SH-SY5Y (cell line): ENCODE measurements around the gene TMED4.

Experiments used
- GATA2 ChIP-seq: IDR thresholded peaks from 2 replicates; pipeline ENCODE4 v1.6.1; 2011; ENCODE audit warnings: mild to moderate bottlenecking, low read depth, low read length
- GATA3 ChIP-seq: IDR thresholded peaks from 2 replicates; pipeline ENCODE4 v1.6.1; 2011; ENCODE audit warnings: low read depth, mild to moderate bottlenecking, low read length, moderate library complexity

DNA sequence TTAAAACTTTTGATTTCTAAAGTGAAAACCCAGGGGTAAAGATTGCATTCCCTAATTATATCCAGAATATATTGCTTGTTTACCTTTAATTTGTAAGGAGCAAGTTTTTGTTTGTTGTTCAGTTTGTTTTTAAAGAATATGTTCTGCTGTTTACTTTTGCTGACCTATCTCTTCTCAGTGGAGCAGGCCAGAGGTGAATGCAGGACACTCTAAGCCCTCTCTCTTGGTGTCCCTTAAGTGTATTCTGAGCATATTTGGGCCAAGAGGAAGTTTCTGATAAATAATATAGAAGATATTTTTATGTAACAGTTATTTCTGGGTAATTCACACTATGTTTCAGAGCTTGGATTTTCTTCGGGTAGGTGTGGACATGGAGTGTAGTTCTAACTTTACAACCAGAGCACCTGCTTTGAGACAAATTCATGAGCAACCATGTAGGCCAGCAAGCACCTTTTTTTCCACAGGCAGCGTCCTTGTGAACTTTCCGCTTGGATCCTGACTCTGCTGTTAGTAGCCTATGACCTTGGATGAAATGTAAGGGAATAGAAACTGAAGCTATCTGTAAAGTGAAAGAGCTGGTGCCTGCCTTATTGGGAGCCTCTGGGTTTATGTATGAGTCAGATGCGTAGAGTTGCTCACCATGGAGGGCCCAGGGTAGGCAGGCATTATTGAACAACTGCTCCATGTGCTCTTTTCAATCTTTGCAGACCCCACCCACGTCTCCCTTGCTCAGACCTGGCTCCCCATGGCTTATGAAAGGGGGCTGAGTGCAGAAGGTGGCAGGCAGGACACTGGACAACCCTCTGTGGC lies 40.5 kb upstream of the TMED4 start:
- TF ChIP-seq GATA3 (no peak), GATA2 (no peak)
